NCI-H82 (cell line): Measurements from ENCODE around the gene NWD2.

ENCODE experiments used
- DNase-seq: peaks from one replicate; lab custom pipeline; 2025; lab: John Stamatoyannopoulos, UW

NWD2 gene

DNA sequence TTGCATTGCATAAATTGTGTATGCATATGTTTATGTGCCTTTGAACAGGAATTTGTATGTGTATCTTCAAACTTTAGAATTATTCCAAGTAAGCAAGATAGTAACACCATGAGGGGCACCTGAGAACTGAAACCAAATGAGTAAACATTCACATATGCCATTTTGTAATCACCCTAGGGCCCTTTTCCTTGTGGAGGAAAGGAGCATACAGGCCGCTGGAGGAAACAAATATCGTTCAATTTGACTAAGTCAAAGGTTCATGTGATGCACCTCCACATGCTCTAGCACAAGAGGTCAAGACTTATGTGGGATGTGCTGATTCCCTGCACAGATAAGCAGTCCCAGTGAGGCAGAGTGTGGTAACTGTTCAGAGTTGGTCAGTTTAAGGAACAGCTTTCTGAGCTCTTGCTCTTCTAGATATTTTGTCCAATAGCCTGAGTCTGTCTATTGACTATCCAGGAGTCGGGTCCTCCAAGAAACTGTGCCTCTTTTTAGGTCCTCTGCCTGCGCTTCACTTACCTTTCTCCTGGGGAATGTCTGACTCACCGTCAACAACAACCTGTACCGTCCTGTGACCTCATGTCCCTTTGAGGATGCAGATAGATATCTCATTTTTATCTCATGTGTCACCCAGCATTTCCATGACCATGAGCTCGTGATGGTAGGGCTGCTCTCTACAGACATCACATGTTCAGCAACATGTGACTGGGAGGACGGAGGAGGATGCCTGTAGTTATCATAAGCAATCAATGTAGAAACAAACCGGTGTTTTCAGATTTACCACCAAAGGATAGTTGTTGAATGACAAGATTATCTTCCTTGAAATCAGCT is 196.9 kb downstream of the NWD2 start:
- no peak for DNase-seq

DNA sequence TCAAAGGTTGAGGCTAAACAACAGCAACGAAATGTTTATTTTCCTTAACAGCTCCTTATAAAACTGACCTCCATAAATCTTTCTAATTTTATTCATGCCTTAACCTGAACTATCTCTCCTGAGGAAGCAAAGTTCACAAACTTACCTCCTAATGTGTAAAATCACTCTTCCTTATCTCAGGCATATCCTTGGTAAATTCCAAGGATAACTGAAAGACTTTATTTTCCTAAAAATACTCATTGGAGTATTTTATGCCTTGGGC is 197.4 kb downstream of the NWD2 start:
- DNase-seq: no peak

DNA sequence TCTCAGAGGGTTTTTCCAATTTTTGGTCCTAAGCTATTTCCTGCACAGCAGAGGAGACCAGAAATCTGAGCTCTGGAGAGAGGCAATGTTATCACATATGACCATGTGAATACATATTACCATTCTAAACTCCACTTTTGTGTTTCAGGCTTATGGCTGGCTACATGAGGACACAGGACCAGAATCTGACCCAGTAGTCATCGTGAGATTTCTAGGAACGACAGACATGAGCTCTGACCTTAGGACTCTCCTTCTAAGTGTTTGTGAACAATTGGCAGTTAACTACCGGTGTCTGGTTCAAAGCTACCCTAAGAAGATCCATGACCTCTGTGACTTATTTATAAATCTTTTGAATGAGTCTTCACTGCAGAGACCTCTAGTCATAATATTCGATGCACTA is 198.6 kb downstream of the NWD2 start:
- no peak for DNase-seq

DNA sequence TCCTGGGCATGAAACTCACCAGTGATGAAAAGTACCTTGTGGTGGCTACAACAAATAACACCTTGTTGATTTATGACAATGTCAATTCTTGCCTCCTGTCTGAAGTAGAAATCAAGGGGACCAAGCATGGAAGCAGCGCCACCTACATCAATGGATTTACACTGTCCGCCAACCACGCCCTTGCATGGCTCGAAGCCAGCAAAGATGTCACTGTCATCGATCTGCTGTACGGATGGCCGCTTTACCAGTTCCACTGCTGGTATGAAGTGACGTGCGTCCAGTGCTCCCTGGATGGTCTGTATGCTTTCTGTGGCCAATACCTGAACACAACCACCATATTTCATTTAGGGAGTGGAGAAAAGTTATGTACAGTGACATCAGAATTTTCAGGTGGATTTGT is 200.5 kb downstream of the NWD2 start:
- no peak for DNase-seq

DNA sequence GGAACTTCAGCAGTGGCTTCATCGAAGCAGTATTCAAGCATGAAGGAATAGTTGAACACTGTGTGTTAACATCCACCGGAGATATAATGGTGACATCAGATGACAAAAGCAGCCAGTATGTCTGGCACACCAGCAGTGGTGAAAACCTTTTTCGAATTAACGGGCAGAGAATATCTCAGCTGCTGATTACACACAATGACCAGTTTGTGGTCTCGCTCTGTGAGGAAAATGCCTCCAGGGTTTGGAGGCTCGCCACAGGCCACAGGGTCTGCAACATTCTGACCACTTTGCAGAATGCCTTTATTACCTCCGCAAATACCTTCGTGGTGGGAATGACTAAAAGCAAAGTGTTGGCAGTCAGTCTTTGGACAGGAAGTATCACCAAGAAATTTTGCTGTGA is 201.5 kb downstream of the NWD2 start:
- DNase-seq: no peak

DNA sequence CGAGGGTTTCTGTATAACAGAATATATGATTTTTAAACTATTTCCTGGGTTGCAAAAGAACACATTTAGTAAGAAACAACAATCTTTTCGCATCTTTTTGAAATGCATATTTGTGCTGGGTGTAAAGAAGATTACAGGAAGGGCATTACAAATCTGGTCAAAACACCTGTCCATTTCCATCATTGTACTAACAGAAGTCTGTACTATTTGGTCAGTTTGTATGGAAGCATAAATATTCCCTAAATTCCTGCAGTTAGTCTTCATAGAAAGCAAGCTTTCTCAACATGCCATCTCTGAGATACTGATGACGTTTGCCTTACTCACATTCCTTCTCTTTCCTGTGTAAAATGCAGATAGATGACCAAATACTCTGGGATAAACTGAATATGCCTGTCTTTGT is 203.3 kb downstream of the NWD2 start:
- DNase-seq: no peak

DNA sequence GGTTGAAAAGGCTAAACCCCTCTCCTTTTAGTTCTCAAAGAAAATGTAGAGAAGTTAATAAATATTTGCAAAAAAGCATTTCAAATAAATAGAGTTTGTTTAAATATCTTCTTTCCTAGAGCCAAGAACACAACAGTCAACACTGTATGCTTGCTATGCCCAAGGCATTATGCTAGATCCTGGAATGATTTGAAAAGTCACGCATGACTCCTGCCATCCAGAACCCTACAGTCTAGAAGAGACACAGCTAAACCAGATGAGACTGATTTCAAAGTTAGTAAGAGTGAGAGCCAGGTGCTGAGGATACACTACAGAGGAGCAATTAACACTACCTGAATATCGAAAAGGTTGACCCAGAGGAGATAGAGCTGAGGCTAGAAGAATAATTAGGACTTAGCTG is 205.8 kb downstream of the NWD2 start:
- no peak for DNase-seq

DNA sequence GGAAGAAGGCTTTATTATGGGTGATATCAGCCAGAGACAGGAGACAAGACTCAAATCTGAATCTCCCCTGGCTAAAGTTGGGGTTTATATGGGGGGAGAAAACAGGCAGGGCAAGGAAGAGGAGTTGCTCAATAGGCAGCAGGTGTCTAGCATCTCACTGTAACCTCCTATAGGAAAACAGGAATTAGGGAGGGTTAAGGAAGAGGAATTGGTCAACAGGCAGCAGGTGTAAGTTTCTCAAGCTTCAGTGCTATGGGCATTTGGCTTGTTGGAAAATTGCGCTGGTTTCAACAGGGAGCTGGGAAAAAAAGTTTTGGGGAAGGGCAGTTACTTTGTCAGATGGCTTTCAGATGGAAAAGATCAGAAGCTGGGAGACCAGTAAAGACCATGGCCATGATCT is 206.4 kb downstream of the NWD2 start:
- no peak for DNase-seq

DNA sequence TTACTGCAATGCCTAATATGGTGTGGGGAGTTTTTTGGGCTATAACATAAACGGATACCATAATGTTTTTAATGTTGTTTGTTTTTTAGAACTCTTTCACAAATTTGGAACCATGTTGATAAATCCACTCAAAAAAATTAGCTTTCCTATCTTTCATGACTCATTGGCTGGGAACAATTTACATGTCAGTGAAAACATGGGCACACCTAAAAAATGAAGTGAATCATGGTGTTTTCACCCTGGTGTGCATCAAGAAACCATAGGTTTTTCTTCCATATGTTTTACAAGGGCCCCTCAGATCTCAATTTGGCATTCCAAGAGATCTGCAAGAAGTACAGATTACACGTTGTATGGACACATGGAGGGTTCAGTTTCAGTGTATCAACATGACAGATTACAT is 207.1 kb downstream of the NWD2 start:
- no peak for DNase-seq

DNA sequence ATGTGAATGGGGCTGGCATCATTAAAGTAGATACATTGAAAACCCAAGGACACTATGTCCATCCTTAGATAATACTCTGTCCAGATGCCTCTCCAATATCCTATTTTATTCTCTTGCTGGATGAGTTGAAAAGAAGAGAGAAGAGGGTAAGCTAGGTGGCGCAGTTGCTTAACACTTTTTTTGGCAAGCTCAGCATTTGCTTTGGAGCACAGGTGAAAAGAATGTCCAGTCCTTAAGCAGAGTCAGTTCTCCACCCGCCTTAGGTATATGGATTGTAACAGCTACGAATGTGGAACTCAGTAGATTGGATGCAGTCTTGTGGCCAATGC is 208.4 kb downstream of the NWD2 start:
- DNase-seq: peak; percentile 75

DNA sequence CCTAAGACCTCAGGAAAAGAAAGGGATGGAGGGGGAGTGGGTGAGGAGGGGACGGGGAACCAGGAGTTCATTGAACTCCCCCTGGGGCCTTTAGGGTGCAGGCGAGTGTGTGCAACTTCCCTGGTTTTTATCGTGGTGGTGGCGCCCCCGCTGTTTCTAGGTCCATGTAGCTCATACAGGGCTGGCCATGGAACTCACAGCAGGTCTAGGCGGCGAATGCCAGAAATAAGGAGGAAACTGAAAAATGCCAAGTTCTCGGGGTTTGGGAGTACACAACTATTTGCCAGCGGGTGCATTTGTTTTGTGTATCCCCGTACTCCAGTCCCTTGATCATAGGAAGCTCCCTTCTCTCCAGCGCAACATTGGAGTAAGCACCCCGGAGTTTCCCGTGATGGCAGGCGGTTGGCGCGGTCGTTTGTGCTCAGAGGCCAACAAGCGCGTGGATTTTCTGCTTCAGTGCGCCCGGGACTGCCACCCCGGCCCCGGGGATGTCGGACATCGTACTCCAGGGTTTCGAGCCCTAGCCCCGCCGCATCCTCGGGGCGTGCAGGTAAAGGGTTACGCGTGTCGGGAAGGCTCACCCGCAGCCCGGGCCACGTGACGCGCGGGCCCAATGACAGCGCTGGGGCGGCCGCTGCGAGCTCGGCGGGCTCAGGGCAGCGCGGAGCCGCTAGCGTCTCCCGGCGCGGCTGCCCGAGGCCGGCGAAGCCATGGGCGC is 208.9 kb downstream of the NWD2 start:
- peak; percentile 36 for DNase-seq

DNA sequence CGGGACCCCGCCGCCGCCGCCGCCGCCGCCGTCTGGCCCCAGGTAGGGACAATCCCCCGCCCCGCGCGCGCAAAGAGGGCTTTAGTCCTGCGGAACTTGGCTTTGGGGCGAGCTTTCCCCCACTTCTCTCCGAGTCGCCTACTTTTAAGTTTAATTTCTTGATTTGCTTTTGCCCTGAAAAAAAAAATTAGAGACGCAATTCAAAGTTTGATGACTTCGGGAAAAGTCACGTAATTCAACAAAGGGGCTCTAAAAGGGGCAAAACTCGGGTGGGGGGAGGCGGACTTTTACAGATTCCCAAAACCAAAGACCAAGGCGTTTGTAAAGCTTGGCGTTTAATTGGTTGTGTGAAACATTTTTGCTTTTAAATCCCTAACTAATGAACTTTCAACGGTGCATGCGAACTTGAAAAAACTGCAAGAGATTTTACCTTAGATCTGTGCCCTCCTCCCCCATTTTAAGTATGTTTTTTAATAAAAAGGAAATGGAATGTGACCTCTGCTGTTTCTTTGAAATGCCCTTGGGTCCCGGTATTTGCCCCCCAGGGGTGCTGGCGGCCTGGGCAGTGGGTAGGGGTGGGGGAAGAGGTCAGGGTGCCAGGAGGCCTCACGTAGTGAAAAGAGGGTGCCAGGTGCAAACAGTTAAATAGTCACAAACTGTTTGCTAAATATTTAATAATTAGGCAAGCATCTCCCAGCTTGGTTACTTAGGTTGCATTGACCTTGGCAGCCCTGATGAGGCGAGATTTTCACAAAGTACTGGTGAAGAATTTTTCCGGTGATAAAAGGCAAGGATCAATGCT is 209.7 kb downstream of the NWD2 start:
- no peak for DNase-seq

DNA sequence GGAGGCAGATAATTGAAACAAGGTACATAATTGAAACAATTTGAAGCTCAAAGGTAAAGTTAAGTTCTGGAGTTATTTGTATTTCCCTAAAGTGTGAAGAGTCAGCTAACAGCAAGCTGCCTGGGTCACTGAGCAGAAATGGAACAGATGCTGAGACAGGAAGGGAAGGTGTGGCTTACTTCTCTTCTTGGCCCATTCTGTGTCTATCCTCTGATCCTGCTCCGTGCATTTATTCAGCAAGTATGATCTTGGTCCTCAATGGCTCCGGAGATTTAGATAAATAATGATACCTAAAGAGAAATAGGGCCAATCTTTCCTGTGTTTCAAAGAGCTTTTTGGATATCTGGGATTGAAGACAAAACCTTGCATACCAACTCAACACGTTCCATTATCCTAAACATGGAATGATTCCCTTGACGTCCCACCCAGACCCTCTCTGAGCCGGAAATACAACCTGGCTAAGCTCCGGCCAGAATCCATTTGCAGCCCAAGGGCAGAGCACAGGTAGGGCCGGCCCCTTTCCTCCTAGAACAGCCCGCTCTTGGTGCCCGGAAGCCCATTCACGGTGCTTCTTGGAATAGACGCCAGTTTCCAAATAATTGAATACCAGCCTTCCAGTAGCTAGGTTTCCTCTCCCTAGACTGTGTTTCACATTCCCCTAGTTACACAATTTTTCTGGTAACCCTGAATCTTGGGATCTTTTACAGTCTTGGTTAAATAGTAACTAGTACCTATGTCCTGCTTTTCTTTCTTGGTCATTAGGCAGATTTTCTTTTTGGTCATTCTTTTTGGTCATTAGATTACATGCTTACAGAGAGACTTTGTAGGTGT is 211.0 kb downstream of the NWD2 start:
- DNase-seq: no peak

DNA sequence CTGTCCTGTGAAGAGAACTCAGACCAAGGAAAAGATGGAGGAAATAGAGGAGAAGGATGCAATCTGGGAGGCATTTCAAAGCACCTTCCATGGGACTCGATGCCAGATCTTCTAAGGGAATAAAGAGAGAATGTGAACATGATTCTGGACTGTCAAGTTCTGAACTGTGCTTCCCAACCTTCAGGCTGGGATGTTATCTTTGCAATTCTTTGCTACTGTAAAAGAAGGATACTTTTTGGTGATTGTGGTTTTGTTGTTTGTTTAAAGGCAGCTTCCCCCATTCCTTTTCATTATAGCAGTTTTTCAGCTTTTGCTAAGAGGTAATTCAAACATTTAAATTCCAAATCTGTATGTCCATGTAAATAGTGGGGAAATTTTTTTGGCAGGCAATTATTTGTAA is 217.3 kb downstream of the NWD2 start:
- no peak for DNase-seq

DNA sequence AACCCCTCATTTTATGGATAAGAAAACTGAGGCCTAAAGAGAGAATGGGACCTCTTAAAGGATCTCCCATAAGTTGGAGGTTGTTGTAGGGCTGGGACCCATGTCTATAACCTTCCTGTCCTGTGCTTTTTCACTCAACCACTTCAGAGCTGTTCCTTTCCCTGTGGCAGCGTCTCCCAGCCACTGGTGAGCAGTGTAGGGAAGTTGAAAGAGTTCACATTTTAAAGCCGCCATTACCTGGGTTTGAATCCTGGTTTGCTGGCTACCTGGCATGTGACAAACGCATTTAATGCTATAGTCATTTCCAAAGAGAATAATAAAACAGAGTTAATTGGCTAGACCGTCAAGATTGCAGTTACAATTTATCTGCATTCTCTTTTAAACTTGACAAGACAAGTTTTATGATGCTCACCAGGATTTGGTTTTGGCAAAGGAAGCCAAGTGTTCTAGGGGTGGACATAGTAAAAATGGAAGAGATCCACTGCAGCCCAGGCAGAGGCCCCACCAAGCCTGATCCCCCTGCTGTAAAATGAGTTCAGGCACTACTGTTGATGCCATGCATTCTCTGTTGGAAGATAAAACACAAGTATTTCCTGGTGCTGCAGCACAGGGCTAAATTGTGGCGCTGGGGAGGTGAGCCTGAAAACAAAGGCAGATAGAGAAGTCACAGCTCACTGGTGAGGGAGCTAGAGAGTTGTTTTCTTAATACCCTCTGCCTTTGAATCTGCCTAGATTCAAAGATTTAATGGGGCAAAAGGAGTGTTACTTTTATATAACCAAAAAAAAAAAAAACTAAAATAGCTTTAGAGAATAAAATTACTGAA is 218.7 kb downstream of the NWD2 start:
- no peak for DNase-seq

DNA sequence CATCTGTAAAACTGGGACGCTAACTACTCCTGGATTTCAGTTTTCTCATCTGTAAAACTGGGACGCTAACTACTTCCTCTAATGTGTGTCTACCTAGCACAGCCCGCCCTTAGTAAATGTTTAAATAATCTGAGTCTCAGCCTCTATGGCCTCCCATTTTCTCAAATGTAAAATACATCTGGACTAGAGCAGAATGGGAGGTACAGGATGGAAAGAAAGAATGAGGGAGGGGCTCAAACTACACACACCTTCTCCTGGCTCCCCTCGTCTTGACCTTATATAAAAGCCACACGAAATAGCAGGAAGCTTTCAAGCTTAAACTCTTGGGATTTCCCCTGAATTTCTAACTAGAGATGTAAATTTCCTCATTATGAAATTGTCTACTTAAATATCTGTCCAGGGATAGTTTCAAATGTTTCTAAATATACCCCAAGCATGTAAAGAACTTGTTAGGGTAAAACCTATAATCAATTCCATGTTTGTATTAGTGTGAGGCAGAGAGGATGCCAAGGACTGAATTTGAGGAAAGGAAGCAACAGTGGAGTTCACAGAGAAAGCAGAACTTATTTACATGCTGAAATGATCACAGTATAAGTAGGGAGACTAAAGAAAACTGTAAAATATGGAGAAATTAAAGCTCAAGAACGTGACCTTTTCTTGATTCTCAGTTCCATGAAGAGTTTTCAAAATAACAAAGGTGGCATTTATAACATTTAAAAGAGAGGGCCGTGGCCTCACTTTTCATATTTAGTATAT is 220.0 kb downstream of the NWD2 start:
- no peak for DNase-seq

DNA sequence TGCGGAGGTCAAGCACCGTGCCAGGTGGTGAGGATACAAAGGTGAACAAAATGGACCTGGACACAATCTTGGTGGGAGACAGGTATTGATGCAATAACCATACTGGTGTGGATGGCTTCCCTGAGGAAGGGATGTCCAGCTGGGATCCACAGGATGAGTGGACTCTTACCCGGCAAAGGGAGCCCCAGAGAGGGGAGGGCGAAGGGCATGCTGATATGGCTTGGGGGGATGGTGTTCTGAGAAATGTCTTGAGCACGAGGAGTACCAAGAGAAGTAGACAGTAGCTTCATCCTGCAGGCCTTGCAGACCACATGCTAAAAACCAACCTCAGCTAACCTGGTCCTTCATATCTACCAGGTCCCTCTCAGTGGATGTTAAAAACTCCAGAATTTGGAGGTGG is 220.8 kb downstream of the NWD2 start:
- no peak for DNase-seq

DNA sequence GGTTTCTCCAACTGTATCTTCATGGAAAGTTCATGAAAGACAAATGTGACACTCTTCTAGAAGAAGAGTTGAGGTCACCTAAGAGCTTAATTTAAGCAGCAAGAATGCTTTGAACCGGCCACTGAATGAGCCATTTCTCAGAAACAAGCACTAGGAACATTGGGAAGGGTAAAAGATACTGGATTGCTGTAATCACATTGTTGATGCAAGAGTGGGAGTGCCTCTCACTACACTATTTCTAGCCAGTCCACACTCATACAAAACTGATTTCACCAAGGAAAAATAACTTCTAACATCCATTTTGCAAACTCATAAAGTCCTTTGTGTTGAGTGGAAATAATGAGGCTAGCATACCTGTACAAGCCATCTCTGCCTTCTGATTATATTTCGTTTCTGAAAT is 221.3 kb downstream of the NWD2 start:
- DNase-seq: no peak

DNA sequence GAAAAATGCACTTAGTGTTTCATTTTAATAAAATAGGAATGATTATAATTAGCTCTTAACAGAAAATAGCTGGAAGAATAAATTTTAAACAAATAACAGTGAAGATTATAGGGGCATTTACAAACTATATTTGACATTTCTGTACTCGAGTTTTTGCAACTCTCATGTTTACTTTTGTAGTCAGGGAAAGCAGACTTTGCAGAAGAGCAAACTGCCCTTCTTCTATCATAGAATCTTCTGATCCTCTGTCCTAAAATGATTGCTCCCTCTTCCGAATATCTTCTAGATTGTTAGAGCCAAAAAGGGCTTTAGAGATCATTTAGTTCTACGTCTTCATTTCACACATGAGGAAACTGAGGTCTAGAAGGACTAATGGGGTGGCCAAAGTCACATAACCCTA is 222.7 kb downstream of the NWD2 start:
- no peak for DNase-seq

DNA sequence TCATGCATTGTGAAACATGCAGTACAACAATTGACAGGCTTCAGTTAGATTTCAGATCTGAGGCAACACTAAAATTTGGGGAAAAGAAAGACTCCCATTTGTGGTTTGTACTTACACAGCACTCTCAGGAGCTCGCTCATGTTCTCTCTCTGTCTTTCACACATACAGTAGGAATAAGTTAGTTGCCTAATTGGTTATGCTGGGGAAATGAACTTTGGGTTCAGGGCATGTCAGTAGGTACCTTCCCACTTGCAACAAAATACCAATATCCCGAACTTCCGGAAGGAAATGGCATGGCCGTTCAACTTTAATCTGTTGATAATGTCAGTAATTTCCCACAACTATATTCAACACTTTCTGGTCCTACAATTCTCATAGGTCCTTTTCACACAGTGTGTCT is 223.3 kb downstream of the NWD2 start:
- DNase-seq: no peak

DNA sequence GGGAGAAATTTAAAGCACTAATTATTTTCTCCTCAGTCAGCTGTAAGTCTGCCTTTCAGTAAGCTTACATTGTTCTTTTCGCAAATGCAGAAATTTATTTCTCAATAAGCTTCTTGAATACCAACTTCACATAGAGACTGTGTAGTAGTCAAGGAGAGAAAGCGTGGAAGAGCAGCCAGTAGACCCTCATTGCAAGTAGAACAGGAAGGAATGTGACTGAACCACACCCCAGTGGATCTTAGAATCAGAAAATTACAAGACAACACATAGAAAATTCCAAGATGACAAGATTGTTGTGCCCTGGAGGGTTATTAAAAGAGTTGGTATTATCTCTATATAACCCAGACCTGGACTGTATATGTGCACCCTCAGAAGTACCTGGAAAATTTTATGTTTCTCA is 224.7 kb downstream of the NWD2 start:
- DNase-seq: no peak
